SU-DHL-6 (cell line): Measurements from ENCODE around the gene DPP4.

ENCODE experiments used
- H2AFZ ChIP-seq: fragments of 200-600 bp; sonication (generic); 2 replicates; pipeline ENCODE4 v1.6.1; 2014; ENCODE audit warnings: low read depth, mild to moderate bottlenecking, moderate library complexity, mixed read lengths, antibody characterized with exemption, low read length; ENCODE audit not compliant: severe bottlenecking
- H3F3A ChIP-seq: fragments of 200-600 bp; shearing (Covaris generic); 2 replicates; pipeline ENCODE4 v1.6.0; 2016; ENCODE audit warnings: antibody characterized with exemption, mild to moderate bottlenecking; ENCODE audit not compliant: insufficient read depth
- H3K27ac ChIP-seq: fragments of 200-600 bp; sonication (generic); 2 replicates; pipeline ENCODE4 v1.5.1; 2016; ENCODE audit warnings: low read depth, mild to moderate bottlenecking, low read length, moderate library complexity, mixed read lengths
- H3K27me3 ChIP-seq: fragments of 200-600 bp; sonication (generic), shearing (Covaris generic); 2 replicates; pipeline ENCODE4 v1.6.0; 2014; ENCODE audit warnings: mild to moderate bottlenecking, low read length
- H3K36me3 ChIP-seq: fragments of 200-600 bp; sonication (generic); 2 replicates; pipeline ENCODE4 v1.6.1; 2014; ENCODE audit warnings: mild to moderate bottlenecking, low read length, mixed read lengths
- H3K4me2 ChIP-seq: fragments of 300-600, 200-600 bp; shearing (Covaris generic), sonication (generic); 2 replicates; pipeline ENCODE4 v1.6.0; 2014; ENCODE audit warnings: low read length, low read depth, mild to moderate bottlenecking; ENCODE audit not compliant: poor library complexity, severe bottlenecking
- H3K4me3 ChIP-seq: fragments of 200-600 bp; sonication (generic); 2 replicates; pipeline ENCODE4 v1.5.1; 2014; ENCODE audit warnings: antibody characterized with exemption, low read length, mild to moderate bottlenecking, mixed read lengths; ENCODE audit not compliant: insufficient read depth, poor library complexity, severe bottlenecking
- H3K79me2 ChIP-seq: fragments of 200-600 bp; sonication (generic); 2 replicates; pipeline ENCODE4 v1.6.1; 2014; ENCODE audit warnings: mild to moderate bottlenecking, low read length, moderate library complexity; ENCODE audit not compliant: insufficient read depth
- H3K9ac ChIP-seq: fragments of 200-600 bp; sonication (generic); 2 replicates; pipeline ENCODE4 v1.7.0; 2014; ENCODE audit warnings: mild to moderate bottlenecking, low read length
- H3K9me2 ChIP-seq: fragments of 200-600 bp; sonication (generic); replicated peaks from 2 replicates; pipeline ENCODE4 v1.6.1; 2014; ENCODE audit warnings: low read length; ENCODE audit not compliant: insufficient read depth
- H3K9me3 ChIP-seq: fragments of 200-600 bp; sonication (generic); 2 replicates; pipeline ENCODE4 v1.6.1; 2014; ENCODE audit warnings: low read length, mixed read lengths; ENCODE audit not compliant: insufficient read depth
- H4K20me1 ChIP-seq: fragments of 200-600 bp; sonication (generic); 2 replicates; pipeline ENCODE4 v1.6.1; 2014; ENCODE audit warnings: low read depth, mild to moderate bottlenecking, antibody characterized with exemption, low read length, moderate library complexity, mixed read lengths
- CTCF ChIP-seq: fragments of 200-600 bp; sonication (generic); IDR thresholded peaks from one replicate; pipeline ENCODE4 v1.5.1; 2017; ENCODE audit warnings: antibody characterized with exemption, mild to moderate bottlenecking, low read length, moderate library complexity; ENCODE audit not compliant: insufficient read depth, poor library complexity, severe bottlenecking
- EZH2phosphoT487 ChIP-seq: fragments of 200-600 bp; sonication (generic), shearing (Covaris generic); conservative IDR thresholded peaks from 2 replicates; pipeline ENCODE4 v1.6.1; 2018; ENCODE audit warnings: mild to moderate bottlenecking, antibody characterized with exemption, low read length, moderate library complexity, mixed read lengths

Gene DPP4

GRCh38 chr2:162013514-162014475 lies 60.2 kb downstream of the DPP4 start:
- TF ChIP-seq EZH2phosphoT487 (no peak), CTCF (no peak)
- no peak overlapping the region for H3K9ac ChIP-seq
- H3K27ac ChIP-seq: no peak overlapping the region
- no peaks in the 10 kb centered on the region for H3F3A ChIP-seq
- H3K9me2 ChIP-seq: no peaks in the 10 kb centered on the region
- H4K20me1 ChIP-seq: no peaks in the 10 kb centered on the region
- H3K9me3 ChIP-seq: no peaks in the 10 kb centered on the region
- H3K36me3 ChIP-seq: no peaks in the 10 kb centered on the region
- no peaks in the 10 kb centered on the region for H3K27me3 ChIP-seq
- H3K4me2 ChIP-seq: no peak overlapping the region
- no peak overlapping the region for H2AFZ ChIP-seq
- H3K4me3 ChIP-seq: no peak overlapping the region
- no peaks in the 10 kb centered on the region for H3K79me2 ChIP-seq

GRCh38 chr2:162012565-162013058 lies 61.4 kb downstream of the DPP4 start:
- H2AFZ ChIP-seq: no peak overlapping the region
- H3K27me3 ChIP-seq: no peaks in the 10 kb centered on the region
- no peaks in the 10 kb centered on the region for H3K79me2 ChIP-seq
- H3K9me3 ChIP-seq: no peaks in the 10 kb centered on the region
- no peaks in the 10 kb centered on the region for H4K20me1 ChIP-seq
- no peak for TF ChIP-seq EZH2phosphoT487
- no peak overlapping the region for H3K4me2 ChIP-seq
- no peak overlapping the region for H3K4me3 ChIP-seq
- H3K9ac ChIP-seq: no peak overlapping the region
- no peaks in the 10 kb centered on the region for H3K36me3 ChIP-seq
- no peak overlapping the region for H3K27ac ChIP-seq
- no peaks in the 10 kb centered on the region for H3K9me2 ChIP-seq
- H3F3A ChIP-seq: no peaks in the 10 kb centered on the region

DNA sequence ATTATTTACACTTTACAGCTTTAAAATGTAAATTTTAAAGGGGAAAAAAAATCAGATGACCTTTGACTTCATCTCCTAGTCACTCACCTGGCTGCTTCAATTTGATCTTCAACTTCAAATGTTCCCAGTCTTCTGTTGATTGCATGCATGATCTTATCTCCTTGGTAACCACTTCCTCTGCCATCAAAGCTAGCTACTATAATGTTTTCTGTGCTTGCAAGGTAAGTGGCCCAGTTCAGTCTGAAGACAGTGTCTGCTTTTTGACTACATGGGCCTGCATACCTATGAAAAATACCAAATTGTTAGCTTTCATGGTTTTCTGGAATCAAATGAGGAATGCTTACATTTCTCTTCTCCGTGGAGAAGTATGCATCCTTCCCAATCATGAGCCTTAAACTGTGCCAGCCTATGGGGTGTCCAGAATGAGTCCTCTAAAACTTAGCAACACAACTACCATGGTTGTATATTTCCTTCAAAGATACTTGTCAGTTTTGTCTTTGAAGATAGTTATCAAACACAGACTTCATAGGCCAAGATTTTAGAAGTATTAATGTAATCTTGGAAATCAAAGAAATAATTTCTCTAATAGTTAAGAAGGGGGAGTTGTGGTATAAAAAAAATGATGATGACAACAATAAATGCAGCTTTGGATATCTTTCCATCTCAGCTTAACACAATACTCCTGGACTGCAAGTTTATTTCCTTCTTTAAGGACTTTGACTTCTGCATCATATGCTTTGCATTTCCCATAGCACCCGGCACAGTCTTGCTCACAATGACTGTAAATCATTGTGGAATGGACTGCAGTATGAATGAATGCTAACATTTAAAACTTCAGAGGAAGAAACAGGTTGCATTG lies 62.1 kb downstream of the DPP4 start:
- no peaks in the 10 kb centered on the region for H3K27me3 ChIP-seq
- no peaks in the 10 kb centered on the region for H3K36me3 ChIP-seq
- H4K20me1 ChIP-seq: no peaks in the 10 kb centered on the region
- no peaks in the 10 kb centered on the region for H3K79me2 ChIP-seq
- H2AFZ ChIP-seq: no peak overlapping the region
- no peaks in the 10 kb centered on the region for H3K9me3 ChIP-seq
- H3K27ac ChIP-seq: no peak overlapping the region
- no peak for TF ChIP-seq EZH2phosphoT487
- TF ChIP-seq CTCF: no peak
- no peaks in the 10 kb centered on the region for H3F3A ChIP-seq
- no peak overlapping the region for H3K4me3 ChIP-seq
- no peak overlapping the region for H3K4me2 ChIP-seq
- no peaks in the 10 kb centered on the region for H3K9me2 ChIP-seq
- H3K9ac ChIP-seq: no peak overlapping the region
